Right lobe of liver (tissue), 4 donors: ENCODE data around the gene BEGAIN.

Source experiments
- POLR2A ChIP-seq: fragments of 450-650 bp; IDR thresholded peaks from one replicate; pipeline ENCODE4 v1.6.1; 2017; ENCODE audit warnings: antibody characterized with exemption, mild to moderate bottlenecking
- TF ChIP-seq, protein P1 (sequence below), 4 donors: fragments of 200-600 bp in 3 of 4; fragments of 450-650 bp in 1 of 4; IDR thresholded peaks; one replicate each; pipeline versions ENCODE4 v1.5.1 to v1.8.0; 2016 to 2022; ENCODE audit warnings: antibody characterized with exemption in 4 of 4, mild to moderate bottlenecking in 2 of 4
- donor health status: DM: no; HTN: no; CAD: no.
- donor health status: DM: no; HTN: no; CAD: no.
- donor health status: DM: no; HTN: yes; CAD: no.

DNA sequence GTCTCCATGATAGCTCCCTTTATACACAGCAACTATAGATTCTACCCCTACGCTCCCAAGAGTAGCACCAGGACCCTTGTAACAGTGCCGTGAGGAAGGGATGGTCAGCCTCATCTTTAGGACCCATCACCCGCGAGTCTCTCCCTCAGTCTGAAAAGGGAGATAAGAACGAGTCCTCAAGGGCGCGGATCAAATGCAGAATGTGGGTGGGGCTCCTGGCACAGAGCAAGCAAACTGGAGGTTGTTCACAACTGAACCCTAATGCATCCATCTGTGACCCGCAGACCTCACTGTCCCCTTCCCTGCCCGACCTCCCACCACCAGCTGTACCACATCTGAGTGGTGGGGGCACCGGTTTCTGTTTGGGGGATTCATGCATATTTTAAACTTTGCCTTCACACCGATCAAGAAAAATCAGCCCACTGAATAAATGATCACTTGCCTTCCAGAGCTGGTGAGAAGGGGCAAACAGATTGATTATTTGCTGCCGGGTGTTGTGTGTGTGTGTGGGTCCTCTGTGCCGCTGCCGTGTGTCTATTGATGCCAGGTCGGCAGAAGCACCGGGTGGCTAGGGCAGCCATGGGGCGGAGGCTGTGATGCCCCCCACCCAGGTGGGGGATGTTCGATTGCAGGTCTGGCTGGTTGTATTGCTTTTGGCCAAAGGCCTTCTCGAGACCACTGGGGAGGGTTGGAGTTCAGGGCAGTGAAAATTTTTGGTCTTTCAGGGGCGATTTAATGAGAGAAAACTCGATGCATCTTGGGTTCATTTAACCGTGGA, 35.7 kb upstream of the BEGAIN start:
- TF ChIP-seq, protein P1, sequence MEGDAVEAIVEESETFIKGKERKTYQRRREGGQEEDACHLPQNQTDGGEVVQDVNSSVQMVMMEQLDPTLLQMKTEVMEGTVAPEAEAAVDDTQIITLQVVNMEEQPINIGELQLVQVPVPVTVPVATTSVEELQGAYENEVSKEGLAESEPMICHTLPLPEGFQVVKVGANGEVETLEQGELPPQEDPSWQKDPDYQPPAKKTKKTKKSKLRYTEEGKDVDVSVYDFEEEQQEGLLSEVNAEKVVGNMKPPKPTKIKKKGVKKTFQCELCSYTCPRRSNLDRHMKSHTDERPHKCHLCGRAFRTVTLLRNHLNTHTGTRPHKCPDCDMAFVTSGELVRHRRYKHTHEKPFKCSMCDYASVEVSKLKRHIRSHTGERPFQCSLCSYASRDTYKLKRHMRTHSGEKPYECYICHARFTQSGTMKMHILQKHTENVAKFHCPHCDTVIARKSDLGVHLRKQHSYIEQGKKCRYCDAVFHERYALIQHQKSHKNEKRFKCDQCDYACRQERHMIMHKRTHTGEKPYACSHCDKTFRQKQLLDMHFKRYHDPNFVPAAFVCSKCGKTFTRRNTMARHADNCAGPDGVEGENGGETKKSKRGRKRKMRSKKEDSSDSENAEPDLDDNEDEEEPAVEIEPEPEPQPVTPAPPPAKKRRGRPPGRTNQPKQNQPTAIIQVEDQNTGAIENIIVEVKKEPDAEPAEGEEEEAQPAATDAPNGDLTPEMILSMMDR (IDR thresholded peaks at IDR 0.05) = no peak
- TF ChIP-seq POLR2A = no peak
